ENCODE measurements around the gene HMGXB3.
A peak's percentile ranks its signal among the peaks of the same experiment; 100 is the strongest.

Gene HMGXB3

GRCh38 chr5:150058480-150059126, 58.1 kb downstream of the HMGXB3 start:
- H3K4me2 ChIP-seq (ENCODE audit: insufficient read depth, low read length, poor library complexity, severe bottlenecking), result no peak overlapping the region
- H4K8ac ChIP-seq (ENCODE audit: low read depth, low read length), result no peak overlapping the region
- H4K91ac ChIP-seq (ENCODE audit: low read depth, low read length, poor library complexity), result no peak overlapping the region
- H3K9ac ChIP-seq (ENCODE audit: low read depth, low read length, poor library complexity), result no peak overlapping the region
- no peak overlapping the region for H2BK15ac ChIP-seq (ENCODE audit: low read length)
- no peaks in the 10 kb centered on the region for H3K79me1 ChIP-seq (ENCODE audit: low read depth, low read length)
- peaks cover 0 to 3% (median 0%) of the 10 kb centered on the region in 3 experiments for H3K27me3 ChIP-seq (ENCODE audit: control insufficient read depth in 3 of 3, insufficient read depth in 3 of 3, low read depth in 1 of 3, low read length in 3 of 3)
- DNase-seq (ENCODE audit: low spot score), result no peak
- peaks cover 8 to 29% of the 10 kb centered on the region in 2 donors for H3K36me3 ChIP-seq (replicated peaks in 1 of 2; ENCODE audit: control insufficient read depth in 2 of 2, insufficient read depth in 2 of 2, low read length in 2 of 2)
- H3K9me3 ChIP-seq (replicated peaks in 1 of 2; ENCODE audit: control insufficient read depth in 2 of 2, insufficient read depth in 1 of 2, low read depth in 1 of 2, low read length in 2 of 2), result no peaks in the 10 kb centered on the region
- no peak overlapping the region for H2BK12ac ChIP-seq (ENCODE audit: low read length)
- H3K27ac ChIP-seq (replicated peaks; ENCODE audit: low read length), result no peak overlapping the region
- H3K4ac ChIP-seq (ENCODE audit: low read length), result no peak overlapping the region
- no peak overlapping the region for H3K18ac ChIP-seq (ENCODE audit: low read length)
- H3K4me3 ChIP-seq (ENCODE audit: low read length in 2 of 2), result no peak overlapping the region
- no peak overlapping the region for H3K23ac ChIP-seq (ENCODE audit: low read depth, low read length, poor library complexity)
- H2BK120ac ChIP-seq (ENCODE audit: low read depth, low read length), result no peak overlapping the region
- no peak overlapping the region for H2AFZ ChIP-seq (ENCODE audit: low read length)
- H2AK5ac ChIP-seq (ENCODE audit: low read depth, low read length), result no peak overlapping the region
- H3K14ac ChIP-seq (ENCODE audit: low read length), result no peak overlapping the region
- H3K4me1 ChIP-seq (ENCODE audit: control insufficient read depth in 2 of 2, insufficient read depth in 1 of 2, low read depth in 1 of 2, low read length in 2 of 2), result no peaks in the 10 kb centered on the region
- H2BK5ac ChIP-seq (ENCODE audit: low read length), result no peak overlapping the region
- WGBS, 2 donors (ENCODE audit: extremely low coverage in 2 of 2, insufficient read length in 2 of 2, insufficient replicate concordance in 1 of 2), result no CpG with 5 or more reads among the region's 6 CpGs

GRCh38 chr5:150059623-150060022, 59.1 kb downstream of the HMGXB3 start:
- Histone ChIP-seq H3K79me1 (ENCODE audit: low read depth, low read length) (no peaks in the 10 kb centered on the region), H2AFZ (ENCODE audit: low read length) (no peak overlapping the region)

DNA sequence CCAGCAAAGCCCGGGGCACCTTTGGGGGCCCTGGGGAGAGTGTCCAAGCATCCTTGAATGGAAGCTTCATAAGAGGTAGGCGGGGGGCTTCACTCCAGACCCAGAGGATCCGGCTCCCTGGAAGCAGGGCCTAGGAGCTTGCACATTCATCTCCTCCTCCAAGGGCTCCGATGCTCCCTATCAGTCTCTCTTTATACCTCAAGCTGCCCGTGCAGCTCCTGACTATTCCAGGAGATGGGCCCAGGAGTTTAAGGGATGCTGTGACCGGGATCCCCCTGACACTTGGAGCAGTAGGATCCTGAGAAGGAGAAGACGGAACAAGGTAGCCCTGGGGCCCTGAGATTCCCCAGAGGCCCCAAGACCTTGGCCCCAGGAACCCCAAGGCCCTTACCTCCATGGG, 59.9 kb downstream of the HMGXB3 start:
- DNase-seq (ENCODE audit: low spot score), result no peak
- Histone ChIP-seq H3K79me1 (ENCODE audit: low read depth, low read length) (no peaks in the 10 kb centered on the region), H3K36me3 (replicated peaks in 1 of 2; ENCODE audit: control insufficient read depth in 2 of 2, insufficient read depth in 2 of 2, low read length in 2 of 2) (peaks cover 1 to 10% of the 10 kb centered on the region in 2 donors), H2AFZ (ENCODE audit: low read length) (no peak overlapping the region), H3K14ac (ENCODE audit: low read length) (no peak overlapping the region), H3K4ac (ENCODE audit: low read length) (no peak overlapping the region), H4K8ac (ENCODE audit: low read depth, low read length) (no peak overlapping the region), H4K91ac (ENCODE audit: low read depth, low read length, poor library complexity) (no peak overlapping the region), H3K18ac (ENCODE audit: low read length) (no peak overlapping the region), H3K4me3 (ENCODE audit: low read length in 2 of 2) (no peak overlapping the region), H3K27ac (replicated peaks; ENCODE audit: low read length) (no peak overlapping the region), H3K9me3 (replicated peaks in 1 of 2; ENCODE audit: control insufficient read depth in 2 of 2, insufficient read depth in 1 of 2, low read depth in 1 of 2, low read length in 2 of 2) (no peaks in the 10 kb centered on the region), H2BK12ac (ENCODE audit: low read length) (no peak overlapping the region), H2BK120ac (ENCODE audit: low read depth, low read length) (no peak overlapping the region), H3K4me2 (ENCODE audit: insufficient read depth, low read length, poor library complexity, severe bottlenecking) (no peak overlapping the region), H2BK5ac (ENCODE audit: low read length) (peak overlapping the region; percentile 25), H2AK5ac (ENCODE audit: low read depth, low read length) (peak overlapping the region; percentile 40), H3K9ac (ENCODE audit: low read depth, low read length, poor library complexity) (no peak overlapping the region), H3K4me1 (ENCODE audit: control insufficient read depth in 2 of 2, insufficient read depth in 1 of 2, low read depth in 1 of 2, low read length in 2 of 2) (peaks cover 0 to 12% of the 10 kb centered on the region in 2 donors), H3K23ac (ENCODE audit: low read depth, low read length, poor library complexity) (no peak overlapping the region), H3K27me3 (ENCODE audit: control insufficient read depth in 3 of 3, insufficient read depth in 3 of 3, low read depth in 1 of 3, low read length in 3 of 3) (peaks cover 0 to 10% (median 0%) of the 10 kb centered on the region in 3 experiments), H2BK15ac (ENCODE audit: low read length) (no peak overlapping the region)
- WGBS, 2 donors (ENCODE audit: extremely low coverage in 2 of 2, insufficient read length in 2 of 2, insufficient replicate concordance in 1 of 2), result no CpG with 5 or more reads among the region's 7 CpGs

More at GRCh38 chr5:150059623-150060022, 59.1 kb downstream of the HMGXB3 start:
- H3K27ac ChIP-seq (replicated peaks; ENCODE audit: low read length), result no peak overlapping the region
- H3K14ac ChIP-seq (ENCODE audit: low read length), result no peak overlapping the region
- H3K36me3 ChIP-seq (replicated peaks in 1 of 2; ENCODE audit: control insufficient read depth in 2 of 2, insufficient read depth in 2 of 2, low read length in 2 of 2), result peaks cover 5 to 19% of the 10 kb centered on the region in 2 donors
- no peak for DNase-seq (ENCODE audit: low spot score)
- peaks cover 0 to 3% (median 0%) of the 10 kb centered on the region in 3 experiments for H3K27me3 ChIP-seq (ENCODE audit: control insufficient read depth in 3 of 3, insufficient read depth in 3 of 3, low read depth in 1 of 3, low read length in 3 of 3)
- H3K9me3 ChIP-seq (replicated peaks in 1 of 2; ENCODE audit: control insufficient read depth in 2 of 2, insufficient read depth in 1 of 2, low read depth in 1 of 2, low read length in 2 of 2), result no peaks in the 10 kb centered on the region
- peaks cover 0 to 4% of the 10 kb centered on the region in 2 donors for H3K4me1 ChIP-seq (ENCODE audit: control insufficient read depth in 2 of 2, insufficient read depth in 1 of 2, low read depth in 1 of 2, low read length in 2 of 2)
- no peak overlapping the region for H3K4me3 ChIP-seq (ENCODE audit: low read length in 2 of 2)
- no peak overlapping the region for H3K4ac ChIP-seq (ENCODE audit: low read length)
- WGBS, 2 donors (ENCODE audit: extremely low coverage in 2 of 2, insufficient read length in 2 of 2, insufficient replicate concordance in 1 of 2), result no CpG with 5 or more reads among the region's 11 CpGs
- no peak overlapping the region for H3K18ac ChIP-seq (ENCODE audit: low read length)
- no peak overlapping the region for H3K4me2 ChIP-seq (ENCODE audit: insufficient read depth, low read length, poor library complexity, severe bottlenecking)
- no peak overlapping the region for H2BK120ac ChIP-seq (ENCODE audit: low read depth, low read length)
- H3K23ac ChIP-seq (ENCODE audit: low read depth, low read length, poor library complexity), result no peak overlapping the region
- H2BK12ac ChIP-seq (ENCODE audit: low read length), result no peak overlapping the region
- H3K9ac ChIP-seq (ENCODE audit: low read depth, low read length, poor library complexity), result no peak overlapping the region
- no peak overlapping the region for H2BK5ac ChIP-seq (ENCODE audit: low read length)
- no peak overlapping the region for H2AK5ac ChIP-seq (ENCODE audit: low read depth, low read length)
- no peak overlapping the region for H4K8ac ChIP-seq (ENCODE audit: low read depth, low read length)
- no peak overlapping the region for H2BK15ac ChIP-seq (ENCODE audit: low read length)
- no peak overlapping the region for H4K91ac ChIP-seq (ENCODE audit: low read depth, low read length, poor library complexity)

DNA sequence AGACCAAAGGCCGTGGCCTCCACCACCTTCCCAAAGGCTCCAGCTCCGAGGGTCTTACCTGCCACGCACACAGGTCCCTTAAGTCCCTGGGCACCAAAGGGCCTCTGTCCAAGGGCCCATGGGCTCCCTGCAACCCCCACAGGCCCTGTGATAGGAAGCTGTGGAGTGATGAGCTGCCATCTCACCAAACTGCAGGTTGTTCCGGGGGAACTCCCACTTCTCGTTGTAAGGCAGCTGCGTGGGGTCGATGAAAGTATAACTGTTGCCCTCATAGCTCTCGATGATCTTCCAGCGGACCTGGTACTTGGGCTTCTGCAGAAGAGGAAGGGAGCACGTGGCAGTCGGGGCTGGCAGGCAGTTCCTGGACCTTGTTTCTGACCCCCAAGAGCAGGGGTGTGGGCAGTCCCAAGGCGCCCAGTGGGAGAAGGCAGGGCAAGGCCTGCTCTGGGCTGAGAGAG, 61.0 kb downstream of the HMGXB3 start:
- no peak overlapping the region for H3K27ac ChIP-seq (replicated peaks; ENCODE audit: low read length)
- no peaks in the 10 kb centered on the region for H3K79me1 ChIP-seq (ENCODE audit: low read depth, low read length)
- no peak overlapping the region for H3K14ac ChIP-seq (ENCODE audit: low read length)
- no peak overlapping the region for H3K4ac ChIP-seq (ENCODE audit: low read length)
- WGBS, 2 donors (ENCODE audit: extremely low coverage in 2 of 2, insufficient read length in 2 of 2, insufficient replicate concordance in 1 of 2), result no CpG with 5 or more reads among the region's 12 CpGs
- no peak overlapping the region for H2BK15ac ChIP-seq (ENCODE audit: low read length)
- peaks cover 0 to 16% (median 0%) of the 10 kb centered on the region in 3 experiments for H3K27me3 ChIP-seq (ENCODE audit: control insufficient read depth in 3 of 3, insufficient read depth in 3 of 3, low read depth in 1 of 3, low read length in 3 of 3)
- no peak overlapping the region for H3K23ac ChIP-seq (ENCODE audit: low read depth, low read length, poor library complexity)
- no peak overlapping the region for H4K91ac ChIP-seq (ENCODE audit: low read depth, low read length, poor library complexity)
- no peak overlapping the region for H3K4me3 ChIP-seq (ENCODE audit: low read length in 2 of 2)
- no peak overlapping the region for H4K8ac ChIP-seq (ENCODE audit: low read depth, low read length)
- no peaks in the 10 kb centered on the region for H3K9me3 ChIP-seq (replicated peaks in 1 of 2; ENCODE audit: control insufficient read depth in 2 of 2, insufficient read depth in 1 of 2, low read depth in 1 of 2, low read length in 2 of 2)
- no peak overlapping the region for H2BK120ac ChIP-seq (ENCODE audit: low read depth, low read length)
- peaks cover 0 to 13% of the 10 kb centered on the region in 2 donors for H3K4me1 ChIP-seq (ENCODE audit: control insufficient read depth in 2 of 2, insufficient read depth in 1 of 2, low read depth in 1 of 2, low read length in 2 of 2)
- no peak overlapping the region for H3K9ac ChIP-seq (ENCODE audit: low read depth, low read length, poor library complexity)
- no peak for DNase-seq (ENCODE audit: low spot score)
- no peak overlapping the region for H2AFZ ChIP-seq (ENCODE audit: low read length)
- H2BK12ac ChIP-seq (ENCODE audit: low read length), result no peak overlapping the region
- H3K18ac ChIP-seq (ENCODE audit: low read length), result peak overlapping the region; percentile 22
- H2BK5ac ChIP-seq (ENCODE audit: low read length), result no peak overlapping the region
- no peaks in the 10 kb centered on the region for H3K36me3 ChIP-seq (replicated peaks in 1 of 2; ENCODE audit: control insufficient read depth in 2 of 2, insufficient read depth in 2 of 2, low read length in 2 of 2)
- H3K4me2 ChIP-seq (ENCODE audit: insufficient read depth, low read length, poor library complexity, severe bottlenecking), result no peak overlapping the region
- H2AK5ac ChIP-seq (ENCODE audit: low read depth, low read length), result no peak overlapping the region

Measured in neuronal stem cell (in vitro differentiated cells).